Neural cell (in vitro differentiated cells): ENCODE data around the gene PRR15L.

ENCODE experiments used
- CTCF ChIP-seq: fragments of 450-650 bp; IDR thresholded peaks from 2 replicates; pipeline ENCODE4 v1.5.1; 2014; ENCODE audit warnings: antibody characterized with exemption, mild to moderate bottlenecking, moderate library complexity; ENCODE audit not compliant: poor library complexity, severe bottlenecking
- EP300 ChIP-seq: fragments of 450-650 bp; conservative IDR thresholded peaks from 2 replicates; pipeline ENCODE4 v1.6.1; 2014; ENCODE audit warnings: antibody characterized with exemption, mild to moderate bottlenecking, moderate library complexity; ENCODE audit not compliant: poor library complexity, severe bottlenecking
- EZH2 ChIP-seq: fragments of 200-600, 300-800 bp; shearing (Covaris generic), sonication (generic); IDR thresholded peaks from 2 replicates; pipeline ENCODE4 v1.6.1; 2014; ENCODE audit warnings: antibody characterized with exemption, low read length, borderline replicate concordance, mild to moderate bottlenecking; ENCODE audit not compliant: insufficient read depth, poor library complexity, severe bottlenecking
- MXI1 ChIP-seq: fragments of 450-650 bp; conservative IDR thresholded peaks from 2 replicates; pipeline ENCODE4 v1.6.1; 2014; ENCODE audit warnings: antibody characterized with exemption, mild to moderate bottlenecking; ENCODE audit not compliant: poor library complexity, severe bottlenecking
- POLR2AphosphoS5 ChIP-seq: IDR thresholded peaks from 2 replicates; pipeline ENCODE4 v1.6.1; 2012
- RAD21 ChIP-seq: fragments of 450-650 bp; conservative IDR thresholded peaks from 2 replicates; pipeline ENCODE4 v1.6.1; 2014; ENCODE audit warnings: antibody characterized with exemption, mild to moderate bottlenecking, moderate library complexity
- REST ChIP-seq: IDR thresholded peaks from 2 replicates; pipeline ENCODE4 v1.6.1; 2012; ENCODE audit warnings: borderline replicate concordance
- SMC3 ChIP-seq: fragments of 450-650 bp; conservative IDR thresholded peaks from 2 replicates; pipeline ENCODE4 v1.6.1; 2014; ENCODE audit warnings: antibody characterized with exemption, mild to moderate bottlenecking, moderate library complexity; ENCODE audit not compliant: poor library complexity
- TAF1 ChIP-seq: IDR thresholded peaks from 2 replicates; pipeline ENCODE4 v1.6.1; 2012; ENCODE audit warnings: low read depth

- TF ChIP-seq POLR2AphosphoS5 (no peak), CTCF (no peak), REST (no peak), TAF1 (no peak), RAD21 (no peak), EP300 (no peak), SMC3 (no peak), EZH2 (no peak), MXI1 (no peak)
Observed at GRCh38 chr17:47942096-47942510, 15.6 kb downstream of the PRR15L start.
